ENCODE data around the gene PLOD2.

DNA sequence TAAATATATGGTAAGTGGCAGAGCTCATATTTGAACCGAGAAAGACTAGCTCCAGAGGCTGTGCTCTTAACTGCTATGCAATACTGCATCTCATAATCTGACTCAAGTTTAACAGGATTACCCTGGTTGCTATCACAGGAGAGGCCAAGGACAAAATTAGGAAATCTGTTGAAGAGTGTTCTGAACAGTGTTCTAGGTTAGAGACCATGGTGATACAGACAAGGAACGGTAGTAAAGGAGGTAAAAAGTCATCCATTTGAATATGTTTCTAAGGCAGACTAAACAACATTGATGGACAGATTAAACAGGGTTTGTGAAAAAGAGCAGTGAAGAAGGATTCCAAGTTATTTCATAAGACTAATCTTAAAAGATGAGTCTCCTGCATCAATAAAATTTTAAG, 22.1 kb downstream of the PLOD2 start:
- TF ChIP-seq, protein P1, sequence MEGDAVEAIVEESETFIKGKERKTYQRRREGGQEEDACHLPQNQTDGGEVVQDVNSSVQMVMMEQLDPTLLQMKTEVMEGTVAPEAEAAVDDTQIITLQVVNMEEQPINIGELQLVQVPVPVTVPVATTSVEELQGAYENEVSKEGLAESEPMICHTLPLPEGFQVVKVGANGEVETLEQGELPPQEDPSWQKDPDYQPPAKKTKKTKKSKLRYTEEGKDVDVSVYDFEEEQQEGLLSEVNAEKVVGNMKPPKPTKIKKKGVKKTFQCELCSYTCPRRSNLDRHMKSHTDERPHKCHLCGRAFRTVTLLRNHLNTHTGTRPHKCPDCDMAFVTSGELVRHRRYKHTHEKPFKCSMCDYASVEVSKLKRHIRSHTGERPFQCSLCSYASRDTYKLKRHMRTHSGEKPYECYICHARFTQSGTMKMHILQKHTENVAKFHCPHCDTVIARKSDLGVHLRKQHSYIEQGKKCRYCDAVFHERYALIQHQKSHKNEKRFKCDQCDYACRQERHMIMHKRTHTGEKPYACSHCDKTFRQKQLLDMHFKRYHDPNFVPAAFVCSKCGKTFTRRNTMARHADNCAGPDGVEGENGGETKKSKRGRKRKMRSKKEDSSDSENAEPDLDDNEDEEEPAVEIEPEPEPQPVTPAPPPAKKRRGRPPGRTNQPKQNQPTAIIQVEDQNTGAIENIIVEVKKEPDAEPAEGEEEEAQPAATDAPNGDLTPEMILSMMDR (IDR thresholded peaks at IDR 0.05) = no peak
- no peak for TF ChIP-seq POLR2A (IDR thresholded peaks at IDR 0.05)
